Liver (tissue), 3 donors: ENCODE measurements around the gene CDK19.

Source experiments
- GABPA ChIP-seq, 2 donors: IDR thresholded peaks in 1 of 2; conservative IDR thresholded peaks in 1 of 2; 2 replicates each; pipeline ENCODE4 v1.6.1; 2016; ENCODE audit warnings: antibody characterized with exemption in 2 of 2, mild to moderate bottlenecking in 1 of 2, moderate library complexity in 1 of 2
- HNF4A ChIP-seq, 2 donors: conservative IDR thresholded peaks; 2 replicates each; pipeline ENCODE4 v1.6.1; 2016; ENCODE audit warnings: antibody characterized with exemption in 2 of 2, mild to moderate bottlenecking in 2 of 2
- RAD21 ChIP-seq, 2 donors: IDR thresholded peaks; 2 replicates each; pipeline ENCODE4 v1.6.1; 2016; ENCODE audit warnings: antibody characterized with exemption in 2 of 2, mild to moderate bottlenecking in 2 of 2
- RXRA ChIP-seq, 2 donors: IDR thresholded peaks; 2 replicates each; pipeline ENCODE4 v1.6.1; 2017 to 2018; ENCODE audit warnings: antibody characterized with exemption in 2 of 2, mild to moderate bottlenecking in 1 of 2
- YY1 ChIP-seq: IDR thresholded peaks from 2 replicates; pipeline ENCODE4 v1.6.1; 2016; ENCODE audit warnings: antibody characterized with exemption, mild to moderate bottlenecking
- TF ChIP-seq, protein P1 (sequence below): fragments of 150-350 bp; IDR thresholded peaks from 2 replicates; pipeline ENCODE4 v1.5.1; 2017; ENCODE audit warnings: improper control_type of control experiment, low read depth, low read length; ENCODE audit not compliant: missing input control
- TF ChIP-seq, protein P2 (sequence below): IDR thresholded peaks from 2 replicates; pipeline ENCODE4 v1.6.1; 2016; ENCODE audit warnings: antibody characterized with exemption
- TF ChIP-seq, protein P3 (sequence below): IDR thresholded peaks from 2 replicates; pipeline ENCODE4 v1.6.1; 2016; ENCODE audit warnings: antibody characterized with exemption
- TF ChIP-seq, protein P4 (sequence below): IDR thresholded peaks from 2 replicates; pipeline ENCODE4 v1.6.1; 2016; ENCODE audit warnings: antibody characterized with exemption, mild to moderate bottlenecking
- donor health status: healthy.
- donor health status: healthy.

DNA sequence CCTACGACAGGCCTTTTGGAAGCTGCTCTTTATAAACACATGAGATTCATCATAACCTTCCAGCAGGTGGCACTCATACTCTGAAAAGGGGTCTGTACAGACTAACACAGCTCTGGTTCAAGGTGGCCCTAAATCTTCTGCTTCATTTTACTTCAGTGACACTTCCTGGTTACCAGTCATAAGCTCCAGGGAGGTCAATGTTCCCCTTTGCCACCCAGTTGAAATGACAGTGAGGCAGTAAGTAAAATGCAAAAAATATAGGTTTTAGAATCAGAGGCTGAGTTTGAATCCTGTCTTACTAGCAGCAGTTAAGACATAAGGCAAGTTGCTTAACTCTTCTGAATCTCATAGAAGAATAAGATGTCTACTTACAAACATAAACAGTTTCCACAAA lies 132.8 kb downstream of the CDK19 start:
- TF ChIP-seq, protein P1, sequence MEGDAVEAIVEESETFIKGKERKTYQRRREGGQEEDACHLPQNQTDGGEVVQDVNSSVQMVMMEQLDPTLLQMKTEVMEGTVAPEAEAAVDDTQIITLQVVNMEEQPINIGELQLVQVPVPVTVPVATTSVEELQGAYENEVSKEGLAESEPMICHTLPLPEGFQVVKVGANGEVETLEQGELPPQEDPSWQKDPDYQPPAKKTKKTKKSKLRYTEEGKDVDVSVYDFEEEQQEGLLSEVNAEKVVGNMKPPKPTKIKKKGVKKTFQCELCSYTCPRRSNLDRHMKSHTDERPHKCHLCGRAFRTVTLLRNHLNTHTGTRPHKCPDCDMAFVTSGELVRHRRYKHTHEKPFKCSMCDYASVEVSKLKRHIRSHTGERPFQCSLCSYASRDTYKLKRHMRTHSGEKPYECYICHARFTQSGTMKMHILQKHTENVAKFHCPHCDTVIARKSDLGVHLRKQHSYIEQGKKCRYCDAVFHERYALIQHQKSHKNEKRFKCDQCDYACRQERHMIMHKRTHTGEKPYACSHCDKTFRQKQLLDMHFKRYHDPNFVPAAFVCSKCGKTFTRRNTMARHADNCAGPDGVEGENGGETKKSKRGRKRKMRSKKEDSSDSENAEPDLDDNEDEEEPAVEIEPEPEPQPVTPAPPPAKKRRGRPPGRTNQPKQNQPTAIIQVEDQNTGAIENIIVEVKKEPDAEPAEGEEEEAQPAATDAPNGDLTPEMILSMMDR = peak; percentile 68
- TF ChIP-seq RXRA (IDR thresholded peaks at IDR 0.05) = peak; percentile 51 to 70
- TF ChIP-seq GABPA (IDR thresholded peaks at IDR 0.05 in 1 of 2, conservative IDR thresholded peaks at IDR 0.05 in 1 of 2) = no peak
- peak; percentile 98 for TF ChIP-seq RAD21 (IDR thresholded peaks at IDR 0.05)
- peak; percentile 35 to 56 for TF ChIP-seq HNF4A (conservative IDR thresholded peaks at IDR 0.05)
- TF ChIP-seq, protein P2, sequence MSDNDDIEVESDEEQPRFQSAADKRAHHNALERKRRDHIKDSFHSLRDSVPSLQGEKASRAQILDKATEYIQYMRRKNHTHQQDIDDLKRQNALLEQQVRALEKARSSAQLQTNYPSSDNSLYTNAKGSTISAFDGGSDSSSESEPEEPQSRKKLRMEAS = peak; percentile 12
- TF ChIP-seq, protein P3, sequence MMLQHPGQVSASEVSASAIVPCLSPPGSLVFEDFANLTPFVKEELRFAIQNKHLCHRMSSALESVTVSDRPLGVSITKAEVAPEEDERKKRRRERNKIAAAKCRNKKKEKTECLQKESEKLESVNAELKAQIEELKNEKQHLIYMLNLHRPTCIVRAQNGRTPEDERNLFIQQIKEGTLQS = peak; percentile 38
- TF ChIP-seq, protein P4, sequence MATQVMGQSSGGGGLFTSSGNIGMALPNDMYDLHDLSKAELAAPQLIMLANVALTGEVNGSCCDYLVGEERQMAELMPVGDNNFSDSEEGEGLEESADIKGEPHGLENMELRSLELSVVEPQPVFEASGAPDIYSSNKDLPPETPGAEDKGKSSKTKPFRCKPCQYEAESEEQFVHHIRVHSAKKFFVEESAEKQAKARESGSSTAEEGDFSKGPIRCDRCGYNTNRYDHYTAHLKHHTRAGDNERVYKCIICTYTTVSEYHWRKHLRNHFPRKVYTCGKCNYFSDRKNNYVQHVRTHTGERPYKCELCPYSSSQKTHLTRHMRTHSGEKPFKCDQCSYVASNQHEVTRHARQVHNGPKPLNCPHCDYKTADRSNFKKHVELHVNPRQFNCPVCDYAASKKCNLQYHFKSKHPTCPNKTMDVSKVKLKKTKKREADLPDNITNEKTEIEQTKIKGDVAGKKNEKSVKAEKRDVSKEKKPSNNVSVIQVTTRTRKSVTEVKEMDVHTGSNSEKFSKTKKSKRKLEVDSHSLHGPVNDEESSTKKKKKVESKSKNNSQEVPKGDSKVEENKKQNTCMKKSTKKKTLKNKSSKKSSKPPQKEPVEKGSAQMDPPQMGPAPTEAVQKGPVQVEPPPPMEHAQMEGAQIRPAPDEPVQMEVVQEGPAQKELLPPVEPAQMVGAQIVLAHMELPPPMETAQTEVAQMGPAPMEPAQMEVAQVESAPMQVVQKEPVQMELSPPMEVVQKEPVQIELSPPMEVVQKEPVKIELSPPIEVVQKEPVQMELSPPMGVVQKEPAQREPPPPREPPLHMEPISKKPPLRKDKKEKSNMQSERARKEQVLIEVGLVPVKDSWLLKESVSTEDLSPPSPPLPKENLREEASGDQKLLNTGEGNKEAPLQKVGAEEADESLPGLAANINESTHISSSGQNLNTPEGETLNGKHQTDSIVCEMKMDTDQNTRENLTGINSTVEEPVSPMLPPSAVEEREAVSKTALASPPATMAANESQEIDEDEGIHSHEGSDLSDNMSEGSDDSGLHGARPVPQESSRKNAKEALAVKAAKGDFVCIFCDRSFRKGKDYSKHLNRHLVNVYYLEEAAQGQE = peak; percentile 11
- TF ChIP-seq YY1 = peak; percentile 47
